Superior temporal gyrus (tissue), 1 donor: ENCODE measurements around the gene NFKBIB.
"Not testable (repeated sequence)": the region's sequence is repeated elsewhere in the genome, so short reads cannot be mapped to it uniquely, and the experiment has no call there.

Source experiments
- DNase-seq: peaks from one replicate; pipeline ENCODE4 v3.0.0-alpha.2; 2016; ENCODE audit errors: extremely low spot score

Gene NFKBIB

GRCh38 chr19:38875656-38876395 lies 23.9 kb upstream of the NFKBIB start:
- no peak for DNase-seq

GRCh38 chr19:38877781-38878574 lies 21.8 kb upstream of the NFKBIB start, which contains the start of gene RINL:
Gene RINL, minus strand, starts transcription at chr19:38878275. Its CDS starts 1,533 bp downstream, at chr19:38876742.
- DNase-seq = no peak

- DNase-seq = no peak
These were observed 21.0 kb upstream of the NFKBIB start for GRCh38 chr19:38878575-38879399.

GRCh38 chr19:38879400-38879751 lies 20.4 kb upstream of the NFKBIB start:
- no peak for DNase-seq

GRCh38 chr19:38880076-38880881 lies 19.5 kb upstream of the NFKBIB start:
- DNase-seq = no peak

- no peak for DNase-seq
These were observed 18.7 kb upstream of the NFKBIB start for GRCh38 chr19:38880882-38881609.

GRCh38 chr19:38883286-38883685 lies 16.5 kb upstream of the NFKBIB start:
- no peak for DNase-seq

GRCh38 chr19:38884691-38885090 lies 15.1 kb upstream of the NFKBIB start:
- DNase-seq = not testable (repeated sequence)

GRCh38 chr19:38888876-38889275 lies 10.9 kb upstream of the NFKBIB start:
- DNase-seq = no peak

GRCh38 chr19:38889803-38890202 lies 10.0 kb upstream of the NFKBIB start:
- DNase-seq = no peak

GRCh38 chr19:38890686-38891085 lies 9.1 kb upstream of the NFKBIB start:
- DNase-seq = no peak

- peak; percentile 76 for DNase-seq
These were observed 8.0 kb upstream of the NFKBIB start for GRCh38 chr19:38891771-38892170.

- DNase-seq = no peak
These were observed 6.9 kb upstream of the NFKBIB start for GRCh38 chr19:38892841-38893240.

GRCh38 chr19:38893341-38893771 lies 6.4 kb upstream of the NFKBIB start:
- no peak for DNase-seq

- DNase-seq = no peak
These were observed 4.8 kb upstream of the NFKBIB start for GRCh38 chr19:38894968-38895367.

- DNase-seq = no peak
These were observed 852 bp upstream of the NFKBIB start for GRCh38 chr19:38898788-38899446.

GRCh38 chr19:38900202-38900629 lies 447 bp downstream of the NFKBIB start:
- DNase-seq = peak; percentile 77

GRCh38 chr19:38900743-38901190 lies 998 bp downstream of the NFKBIB start:
- DNase-seq = no peak

GRCh38 chr19:38901683-38902082 lies 1.9 kb downstream of the NFKBIB start:
- DNase-seq = no peak
